HG02885 (cell line): ENCODE measurements around the gene COL8A2.

ENCODE experiments used
- ATAC-seq: cut with Tn5 transposase; IDR thresholded peaks from one replicate; pipeline ENCODE4 v1.9.1; 2021; ENCODE audit warnings: mild to moderate bottlenecking; ENCODE audit not compliant: unreplicated experiment, poor library complexity

Gene COL8A2

GRCh38 chr1:36157973-36158826 is 33.2 kb upstream of the COL8A2 start:
- no peak for ATAC-seq

GRCh38 chr1:36157115-36157903 is 32.3 kb upstream of the COL8A2 start:
- no peak for ATAC-seq

GRCh38 chr1:36156329-36157114 is 31.5 kb upstream of the COL8A2 start:
- peak; percentile 17 for ATAC-seq

DNA sequence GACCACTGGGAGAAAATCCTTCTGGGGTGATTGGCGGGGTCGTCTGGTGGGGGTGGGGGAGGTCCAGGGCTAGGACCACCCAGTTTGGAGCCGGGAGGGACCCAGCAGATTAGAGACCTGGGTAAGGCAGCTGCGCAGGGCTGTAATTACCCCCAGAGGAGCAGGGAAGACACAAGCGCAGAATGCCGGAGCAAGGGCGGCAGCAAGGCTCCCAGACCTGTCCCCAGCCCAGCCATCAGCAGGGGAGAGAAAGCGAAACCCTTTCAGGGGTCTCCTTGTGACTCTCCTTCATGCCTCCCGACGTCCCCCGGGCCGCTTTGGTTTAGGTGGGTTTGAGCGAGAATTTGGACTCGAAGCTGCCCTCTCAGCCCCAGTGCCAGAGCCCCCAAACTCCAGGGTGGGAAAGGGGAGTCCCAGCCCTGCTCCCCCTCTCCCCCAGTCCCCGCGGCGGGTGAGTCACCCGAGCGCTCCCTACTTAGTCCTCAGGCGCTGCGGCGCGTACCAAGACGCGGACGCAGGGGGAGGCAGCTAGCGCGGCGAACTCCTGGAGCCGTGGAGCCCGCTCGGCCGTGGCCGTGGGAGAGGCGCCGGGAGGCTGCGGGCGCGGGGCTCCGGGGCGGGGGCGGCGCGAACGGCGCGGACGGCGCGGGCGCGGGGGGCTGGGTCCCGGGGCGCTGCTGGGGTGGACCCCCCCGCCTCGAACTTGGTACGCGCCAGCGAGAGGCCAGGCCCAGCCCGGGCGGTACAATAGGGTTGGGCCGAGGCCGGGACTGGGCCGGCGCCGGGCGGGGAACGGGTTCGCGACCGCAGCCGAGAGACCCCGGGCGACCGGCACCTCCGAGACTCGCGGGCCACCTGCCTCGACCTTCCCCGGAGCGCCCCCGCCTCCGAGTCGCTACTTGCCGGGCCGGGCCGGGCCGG is 30.6 kb upstream of the COL8A2 start, which contains the start of gene MAP7D1:
MAP7D1 (plus strand) TSS at position 753 of the 921 bp plus-strand sequence. CDS start 258 bp downstream, outside the sequence.
- ATAC-seq = peak; percentile 61

DNA sequence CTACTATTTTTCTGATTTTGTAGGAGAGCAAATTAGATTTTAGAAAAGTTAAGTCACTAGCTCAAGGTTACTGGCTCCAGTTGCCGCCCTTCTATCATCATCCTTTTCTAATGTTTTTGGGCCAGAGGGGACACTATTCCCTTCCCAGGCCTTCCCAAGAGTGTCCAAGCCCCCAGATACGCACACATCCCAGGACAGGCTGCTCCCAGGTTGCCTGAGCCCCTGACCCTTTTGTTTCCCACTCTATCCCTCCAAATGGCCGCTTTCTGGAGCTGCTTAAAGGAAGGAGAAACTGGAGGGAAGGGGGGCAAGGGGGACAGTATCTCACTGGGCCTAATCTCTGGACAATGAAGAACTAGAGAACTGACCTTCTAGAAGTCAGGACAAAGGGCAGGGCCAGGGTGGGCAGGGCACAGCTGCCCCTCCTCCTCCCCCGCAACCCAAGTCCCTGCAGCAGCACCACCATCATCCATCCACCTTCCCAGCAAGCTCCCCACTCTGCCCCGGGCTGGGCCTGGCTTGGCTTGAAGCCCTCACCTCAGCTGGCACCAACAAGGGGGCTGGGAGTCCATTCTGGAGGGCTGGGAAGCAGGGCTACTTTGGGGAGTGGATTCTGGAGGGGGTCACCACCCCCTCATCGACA is 29.9 kb upstream of the COL8A2 start:
- no peak for ATAC-seq

- no peak for ATAC-seq
Observed at GRCh38 chr1:36154335-36154734, 29.3 kb upstream of the COL8A2 start.

GRCh38 chr1:36153476-36153875 is 28.5 kb upstream of the COL8A2 start:
- ATAC-seq = no peak

DNA sequence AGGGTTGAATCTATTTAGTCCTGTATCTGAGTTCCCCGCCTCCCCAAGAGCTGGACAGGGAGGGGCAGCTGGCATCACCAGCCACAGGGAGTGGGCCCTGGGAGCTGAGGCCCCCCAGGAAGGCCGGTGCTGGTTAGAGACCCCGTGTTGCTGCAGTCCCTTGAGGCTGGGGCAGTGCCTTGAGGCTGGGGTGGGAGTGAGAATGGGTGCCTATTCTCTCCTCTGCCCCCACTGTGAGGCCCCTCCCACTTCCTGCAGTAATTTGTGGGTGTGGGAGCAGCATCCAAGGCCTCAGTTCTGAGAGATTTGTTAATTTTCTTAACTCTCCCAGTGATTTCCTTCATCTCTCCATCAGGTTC is 26.8 kb upstream of the COL8A2 start:
- ATAC-seq = no peak

DNA sequence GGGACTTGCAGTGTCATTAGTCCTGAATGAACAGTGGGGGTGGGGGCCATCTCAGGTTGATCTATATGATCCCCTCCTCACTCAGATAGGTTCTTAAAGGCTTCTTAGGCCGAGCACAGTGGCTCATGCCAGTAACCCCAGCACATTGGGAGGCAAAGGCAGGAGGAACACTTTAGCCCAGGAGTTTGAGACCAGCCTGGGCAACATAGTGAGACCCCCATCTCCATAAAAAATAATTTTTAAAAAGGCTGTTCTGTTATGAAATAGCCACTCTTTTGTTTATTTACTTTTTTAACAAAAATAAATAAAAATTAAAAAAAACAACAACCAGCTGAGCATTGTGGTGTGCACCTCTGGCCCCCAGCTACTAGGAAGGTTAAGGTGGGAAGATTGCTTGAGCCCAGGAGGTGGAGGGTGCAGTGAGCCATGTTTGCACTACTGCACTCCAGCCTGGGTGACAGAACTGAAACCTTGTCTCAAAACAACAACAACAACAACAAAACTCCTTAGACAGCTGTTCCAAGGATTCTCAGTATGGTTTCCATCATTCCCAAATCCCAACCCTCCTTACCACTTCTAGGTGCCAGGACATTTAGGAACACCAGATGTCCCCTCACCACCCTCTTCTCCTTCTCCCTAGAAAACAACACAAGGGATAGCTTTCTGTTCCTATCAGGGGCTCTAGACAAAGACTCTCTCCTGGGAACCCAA is 26.3 kb upstream of the COL8A2 start:
- no peak for ATAC-seq

DNA sequence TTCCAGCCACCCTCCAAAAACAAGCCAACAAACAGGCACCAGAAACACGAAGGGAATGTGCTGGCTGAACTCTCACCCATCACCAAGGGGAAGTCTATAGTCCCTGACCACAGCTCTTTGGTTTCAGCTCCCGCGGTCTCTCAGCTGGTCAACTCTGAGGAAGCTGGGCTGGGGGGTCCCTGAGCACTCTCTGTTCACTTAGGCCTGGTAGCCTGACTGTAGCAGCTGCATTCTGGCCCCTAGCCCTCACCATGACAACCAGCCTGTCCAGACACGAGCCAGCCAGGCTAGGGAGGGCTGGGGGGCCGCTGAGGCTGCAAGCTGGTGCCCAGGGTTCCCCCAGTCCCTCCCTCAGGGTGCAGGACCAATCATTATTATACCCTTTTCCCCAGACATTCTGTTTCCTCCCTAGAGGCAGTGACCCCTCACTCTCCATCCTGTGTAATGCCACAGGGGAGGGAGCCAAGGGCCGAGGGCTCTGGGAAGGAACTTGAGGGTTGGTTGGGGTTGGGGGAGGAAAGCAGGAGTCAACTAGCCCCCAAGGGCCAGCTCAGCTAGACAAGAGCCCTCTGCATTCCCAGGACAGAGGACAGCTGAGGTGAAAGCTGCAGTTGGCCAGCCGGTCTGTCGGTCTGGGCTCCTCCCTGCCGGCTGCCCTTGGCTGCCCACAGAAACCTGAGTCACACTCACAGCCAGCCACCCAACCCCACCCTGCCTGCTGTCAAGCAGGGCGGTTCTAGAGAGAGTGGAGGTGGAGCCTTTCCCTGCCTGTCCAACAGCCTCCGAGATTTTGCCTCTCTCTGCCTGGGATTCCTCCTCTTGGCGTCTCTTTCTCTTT is 25.5 kb upstream of the COL8A2 start:
- peak; percentile 53 for ATAC-seq

GRCh38 chr1:36149973-36150295 is 24.9 kb upstream of the COL8A2 start:
- ATAC-seq = no peak

DNA sequence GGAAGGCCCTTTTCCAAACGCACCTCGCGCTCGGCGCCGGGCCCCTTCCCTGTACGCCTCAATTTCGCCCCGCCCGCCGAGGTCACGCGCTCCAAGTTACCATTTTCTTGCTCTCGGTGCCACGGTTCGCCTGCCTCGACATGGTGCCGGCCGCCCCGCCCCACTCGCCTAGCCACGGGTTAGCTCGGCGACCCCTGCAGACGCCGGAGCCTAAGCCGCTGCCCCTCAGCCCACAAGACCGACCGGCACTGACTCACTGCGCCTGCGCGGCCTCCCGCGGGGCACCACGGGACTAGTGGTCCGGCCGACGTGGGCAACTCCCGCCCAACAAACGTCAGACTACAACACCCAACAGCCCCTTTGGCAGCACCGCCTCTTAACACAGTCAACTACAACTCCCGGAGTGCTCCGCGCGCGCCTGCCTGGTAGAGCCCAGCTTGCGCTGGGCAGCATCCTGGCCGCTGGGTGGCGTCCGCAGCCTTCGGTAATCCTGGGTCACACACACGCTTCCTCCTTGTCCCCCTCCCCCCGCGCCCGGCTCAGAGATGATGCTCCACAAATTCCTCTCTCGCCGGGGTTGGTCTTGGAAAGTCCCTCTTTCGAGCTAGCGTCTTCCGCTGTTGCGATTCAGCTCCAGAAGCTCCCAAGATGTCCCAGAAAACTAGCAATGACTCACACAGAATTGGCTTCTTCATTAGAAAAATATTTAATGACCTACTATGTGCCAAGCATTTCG is 24.4 kb upstream of the COL8A2 start, which contains the start of gene TRAPPC3:
TRAPPC3 (minus strand) TSS at position 250 of the 736 bp plus-strand sequence; CDS start at position 142, 108 bp downstream.
- ATAC-seq = peak; percentile 91

GRCh38 chr1:36148821-36149236 is 23.8 kb upstream of the COL8A2 start:
- no peak for ATAC-seq

- no peak for ATAC-seq
Observed at GRCh38 chr1:36144413-36144812, 19.4 kb upstream of the COL8A2 start.

DNA sequence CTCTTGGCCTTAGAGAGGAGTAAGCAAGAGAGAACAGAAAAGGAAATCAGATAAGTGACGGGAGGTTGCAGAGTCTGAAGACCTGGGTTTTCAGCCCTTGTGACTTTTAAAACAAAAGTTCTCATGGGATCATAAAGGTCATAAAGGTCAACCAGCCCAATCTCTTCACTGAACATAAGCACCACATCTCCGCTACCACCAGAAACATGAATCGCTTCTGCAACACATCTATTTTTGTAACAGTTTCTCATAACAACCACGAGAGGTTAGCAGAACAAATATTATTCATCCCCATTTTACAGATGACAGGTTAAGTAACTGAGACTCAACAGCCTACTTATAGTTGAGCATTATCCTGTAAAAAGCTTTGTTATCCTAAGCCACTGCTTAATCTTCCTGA is 18.4 kb upstream of the COL8A2 start:
- no peak for ATAC-seq

DNA sequence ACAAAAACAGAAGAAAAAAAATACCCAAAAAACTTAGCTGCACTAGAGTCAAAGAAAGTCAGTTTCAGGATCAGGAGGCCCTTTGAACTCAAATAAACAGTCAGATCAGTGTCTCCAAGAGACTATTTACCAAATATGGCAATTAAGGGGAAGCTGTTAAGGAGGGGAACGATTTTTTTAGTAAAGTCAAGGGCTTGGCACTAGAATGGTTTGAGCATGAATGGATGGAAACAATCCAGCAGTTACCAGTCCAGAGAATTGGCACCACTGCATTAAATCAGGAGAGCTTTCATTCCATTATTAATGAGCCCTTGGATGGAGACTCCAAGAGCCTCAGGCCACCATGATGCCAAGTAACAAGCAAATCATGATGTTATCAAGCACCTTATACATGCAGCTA is 17.1 kb upstream of the COL8A2 start:
- no peak for ATAC-seq

DNA sequence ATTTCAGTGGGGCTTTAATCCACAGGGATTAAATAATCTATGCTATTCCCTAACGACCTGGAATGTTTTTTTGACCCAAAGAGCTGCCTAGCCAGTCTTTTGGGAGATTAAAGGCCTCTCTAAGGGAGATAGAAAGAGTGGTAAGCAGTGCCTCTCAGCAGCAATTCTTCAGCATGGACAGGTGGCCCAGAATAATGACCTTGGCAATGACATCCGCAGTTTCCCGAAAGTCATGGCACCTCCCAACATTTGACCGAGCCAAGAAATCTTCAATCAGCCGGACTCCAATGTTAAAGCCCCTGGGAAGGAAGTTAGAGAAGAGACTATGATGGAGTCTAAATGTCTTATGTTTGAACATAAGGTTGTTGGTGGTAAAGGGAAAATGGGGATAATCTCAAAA is 14.5 kb upstream of the COL8A2 start:
- no peak for ATAC-seq
